AML-193 (cell line): ENCODE measurements around the gene ZFP64.
"Not testable (repeated sequence)": the region's sequence is repeated elsewhere in the genome, so short reads cannot be mapped to it uniquely, and the experiment has no call there.

Experiments used
- DNase-seq, 2 experiments: peaks; one replicate each; lab custom pipeline; 2025; lab: John Stamatoyannopoulos, UW

ZFP64 gene

DNA sequence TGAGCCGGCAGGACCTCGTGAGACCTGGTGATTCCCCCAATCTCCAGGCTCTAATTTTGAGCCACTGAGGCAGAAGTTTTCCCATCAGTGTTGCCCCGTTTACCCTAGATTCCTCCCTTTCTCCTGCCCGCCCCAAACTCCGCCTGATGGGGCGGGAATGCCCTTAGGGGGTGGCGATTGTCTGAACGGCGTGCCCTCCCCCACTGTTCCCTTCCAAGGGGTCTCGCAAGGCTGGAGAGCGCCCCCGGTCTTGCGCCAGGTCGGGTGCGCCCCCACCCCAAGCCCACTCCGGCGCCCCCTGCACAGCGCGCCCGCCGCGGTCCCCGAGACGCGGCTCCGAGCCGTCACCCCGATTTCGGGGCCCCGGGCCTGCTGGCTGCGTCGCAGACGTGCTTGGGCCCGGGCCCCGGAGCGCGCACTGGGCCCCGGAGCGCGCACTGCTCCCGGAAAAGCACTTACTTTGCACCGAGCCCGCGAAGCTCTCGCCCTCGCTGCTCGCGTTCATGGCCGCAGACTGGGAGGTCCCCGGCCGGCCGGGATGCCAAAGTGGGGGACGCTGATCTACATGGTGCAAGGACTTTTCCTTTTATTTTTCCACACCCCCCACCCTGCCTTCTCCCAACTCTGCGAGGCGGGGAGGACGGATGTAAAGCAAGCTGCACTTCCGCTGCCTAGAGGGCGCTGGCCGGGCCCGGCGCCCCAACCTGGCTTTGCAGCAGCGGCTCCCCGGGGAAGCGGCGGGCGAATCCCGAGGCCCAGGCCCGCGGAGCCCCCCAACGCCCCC, at the start of gene ZFP64:
Gene ZFP64 (minus strand): TSS at position 648 of the 784 bp plus-strand sequence. CDS start 143 bp downstream, at position 505.
- DNase-seq: peak; percentile 56 to 78

DNA sequence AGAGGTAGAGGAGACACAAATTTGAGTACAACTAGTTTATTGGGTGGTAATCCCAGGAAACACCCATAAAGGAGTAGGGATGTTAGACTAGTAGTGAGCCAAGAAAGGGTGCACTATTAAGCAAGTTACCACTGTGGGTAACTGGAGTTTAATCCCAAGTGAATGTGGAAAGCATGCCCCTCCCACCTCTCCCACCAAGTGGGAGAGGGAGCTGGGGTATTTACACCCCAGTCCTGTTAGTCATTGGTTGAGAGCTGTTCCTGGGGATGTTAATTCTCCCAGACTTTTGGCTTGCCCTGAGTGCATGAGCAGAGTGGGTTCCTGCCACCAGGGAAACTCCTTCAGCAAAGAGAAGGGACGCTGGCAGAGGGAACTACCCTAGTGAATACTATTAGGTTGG, 49.2 kb upstream of the ZFP64 start:
- DNase-seq: no peak

- no peak for DNase-seq
These were observed 47.5 kb upstream of the ZFP64 start for GRCh38 chr20:52239102-52239501.

DNA sequence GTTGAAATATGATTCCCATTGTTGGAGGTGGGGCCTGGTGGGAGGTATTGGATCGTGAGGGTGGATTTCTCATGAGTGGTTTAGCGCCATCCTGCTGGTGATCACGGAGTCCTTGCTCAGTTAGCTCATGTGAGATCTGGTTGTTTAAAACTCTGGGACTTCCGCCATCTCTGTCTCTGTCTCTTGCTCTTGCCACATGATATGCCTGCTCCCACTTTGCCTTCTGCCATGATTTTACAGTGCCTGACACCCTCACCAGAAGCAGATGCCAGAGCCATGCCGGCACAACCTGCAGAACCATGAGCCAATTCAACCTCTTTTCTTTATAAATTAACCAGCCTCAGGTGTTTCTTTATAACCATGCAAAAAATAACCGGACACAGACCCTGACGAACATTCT, 44.7 kb upstream of the ZFP64 start:
- no peak for DNase-seq

DNA sequence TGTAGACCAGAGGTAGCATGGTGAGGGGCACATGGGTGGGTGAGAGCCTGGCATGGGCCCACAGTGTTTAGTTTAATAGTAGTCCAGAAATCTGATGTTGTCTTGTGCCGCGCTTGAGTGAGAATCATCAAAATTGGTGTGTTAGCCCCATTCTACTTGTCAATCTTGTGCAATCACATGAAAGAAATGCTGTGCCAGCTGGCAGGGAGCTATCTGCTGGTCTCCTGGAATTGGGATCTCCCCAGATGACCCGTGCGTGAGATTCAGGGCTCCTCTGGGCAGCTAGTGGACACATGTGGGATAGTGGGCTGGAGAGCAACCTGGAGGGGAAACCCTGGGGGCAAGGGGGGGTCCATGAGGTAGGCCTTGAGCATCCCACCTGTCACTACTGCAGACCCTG, 43.5 kb upstream of the ZFP64 start:
- no peak for DNase-seq

GRCh38 chr20:52234302-52235045, 42.9 kb upstream of the ZFP64 start:
- no peak for DNase-seq

DNA sequence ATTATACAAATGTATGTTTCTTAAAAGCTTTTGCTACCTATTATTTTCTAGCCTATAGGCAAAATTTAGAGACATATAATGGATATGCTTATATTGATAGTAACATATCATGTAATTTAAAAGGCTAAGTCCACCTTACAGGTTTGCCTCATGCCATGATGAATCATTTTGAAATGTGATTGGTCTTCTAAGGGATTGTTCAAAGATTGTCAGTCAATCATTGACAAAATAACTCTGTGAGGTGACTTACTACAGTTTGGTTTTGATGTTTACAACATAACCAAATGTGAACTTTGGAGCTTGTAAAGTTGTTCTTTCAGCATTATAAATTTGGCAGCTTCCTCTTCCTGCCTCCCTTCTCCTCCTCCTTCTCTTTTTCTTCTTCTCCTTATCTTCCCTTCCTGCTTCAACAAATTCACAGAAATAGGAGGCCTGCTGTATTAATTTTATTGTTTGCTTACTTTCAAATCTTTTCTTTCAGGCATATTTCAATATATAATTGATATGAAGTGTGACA, 39.7 kb upstream of the ZFP64 start:
- DNase-seq: no peak

GRCh38 chr20:52230409-52230808, 38.8 kb upstream of the ZFP64 start:
- DNase-seq: no peak

DNA sequence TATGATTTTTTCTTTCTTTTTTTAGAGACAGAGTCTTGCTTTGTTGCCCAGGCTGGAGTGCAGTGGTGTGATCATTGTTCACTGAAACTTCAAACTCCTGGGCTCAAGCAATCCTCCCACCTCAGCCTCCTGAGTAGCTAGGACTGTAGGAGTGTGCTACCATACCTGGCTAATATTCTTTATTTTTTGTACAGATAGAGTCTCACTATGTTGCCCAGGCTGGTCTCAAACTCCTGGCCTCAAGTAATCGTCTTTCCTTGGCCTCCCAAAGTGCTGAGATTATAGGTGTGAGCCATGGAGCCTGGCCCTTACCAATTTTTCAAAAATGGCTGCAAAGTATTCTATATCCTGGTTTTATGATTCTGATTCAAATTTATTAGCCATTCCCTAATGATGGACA, 37.8 kb upstream of the ZFP64 start:
- not testable (repeated sequence) for DNase-seq

DNA sequence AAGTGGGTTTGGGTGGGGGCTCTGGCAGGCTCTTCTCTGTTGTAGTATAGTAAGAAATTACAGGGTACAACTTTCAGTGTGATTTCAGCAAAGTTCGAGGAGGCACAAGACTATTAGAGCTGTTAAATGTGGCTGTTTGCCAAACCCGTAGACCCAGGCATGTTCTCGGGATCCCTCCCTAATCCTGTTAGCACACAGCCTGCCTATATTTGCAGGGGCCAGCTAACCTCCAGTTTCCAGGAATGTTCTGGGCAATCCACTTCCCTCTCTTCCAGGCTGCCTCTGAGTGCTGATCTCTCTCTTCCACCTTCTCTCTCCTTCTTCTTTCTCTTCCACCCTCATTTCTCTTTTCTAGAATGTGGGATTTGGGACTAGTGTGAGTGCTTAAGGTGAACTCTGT, 34.8 kb upstream of the ZFP64 start:
- no peak for DNase-seq

DNA sequence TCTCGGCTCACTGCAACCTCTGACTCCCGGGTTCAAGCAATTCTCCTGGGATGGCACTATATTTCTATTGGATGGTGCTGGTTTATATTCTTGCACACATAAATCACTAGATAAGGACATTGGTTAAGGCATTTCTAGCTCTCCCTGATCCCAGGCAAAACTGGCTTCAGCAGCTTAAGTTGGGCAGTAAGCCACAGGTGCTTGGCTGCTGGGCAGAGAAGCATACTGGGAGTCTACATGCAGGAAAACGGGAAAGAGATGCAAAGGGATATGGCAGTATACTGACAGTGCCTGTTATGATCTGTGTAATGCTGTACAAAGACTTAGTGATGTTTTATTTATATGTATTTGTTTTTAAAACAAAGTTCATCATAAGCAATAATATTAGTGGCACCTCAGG, 33.3 kb upstream of the ZFP64 start:
- no peak for DNase-seq

- not testable (repeated sequence) for DNase-seq
These were observed 29.8 kb upstream of the ZFP64 start for GRCh38 chr20:52221362-52221761.

GRCh38 chr20:52220891-52221290, 29.3 kb upstream of the ZFP64 start:
- not testable (repeated sequence) for DNase-seq

DNA sequence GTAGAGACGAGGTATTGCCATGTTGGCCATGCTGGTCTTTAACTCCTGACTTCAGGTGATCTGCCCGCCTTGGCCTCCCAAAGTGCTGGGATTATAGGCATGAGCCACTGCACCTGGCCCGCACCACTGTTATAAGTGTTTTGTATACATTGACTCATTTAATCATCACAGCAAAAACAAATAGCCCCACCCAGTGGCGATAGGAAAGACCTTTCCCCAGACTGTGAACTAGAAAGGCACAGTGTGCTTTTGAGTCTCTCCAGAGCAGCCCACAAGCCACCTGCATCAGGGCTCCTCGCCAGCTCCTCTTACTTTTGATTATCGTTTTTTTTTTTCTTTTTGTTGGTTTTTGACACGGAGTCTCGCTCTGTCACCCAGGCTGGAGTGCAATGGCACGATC, 27.9 kb upstream of the ZFP64 start:
- DNase-seq: peak in 1 of 2 experiments; percentile 2

DNA sequence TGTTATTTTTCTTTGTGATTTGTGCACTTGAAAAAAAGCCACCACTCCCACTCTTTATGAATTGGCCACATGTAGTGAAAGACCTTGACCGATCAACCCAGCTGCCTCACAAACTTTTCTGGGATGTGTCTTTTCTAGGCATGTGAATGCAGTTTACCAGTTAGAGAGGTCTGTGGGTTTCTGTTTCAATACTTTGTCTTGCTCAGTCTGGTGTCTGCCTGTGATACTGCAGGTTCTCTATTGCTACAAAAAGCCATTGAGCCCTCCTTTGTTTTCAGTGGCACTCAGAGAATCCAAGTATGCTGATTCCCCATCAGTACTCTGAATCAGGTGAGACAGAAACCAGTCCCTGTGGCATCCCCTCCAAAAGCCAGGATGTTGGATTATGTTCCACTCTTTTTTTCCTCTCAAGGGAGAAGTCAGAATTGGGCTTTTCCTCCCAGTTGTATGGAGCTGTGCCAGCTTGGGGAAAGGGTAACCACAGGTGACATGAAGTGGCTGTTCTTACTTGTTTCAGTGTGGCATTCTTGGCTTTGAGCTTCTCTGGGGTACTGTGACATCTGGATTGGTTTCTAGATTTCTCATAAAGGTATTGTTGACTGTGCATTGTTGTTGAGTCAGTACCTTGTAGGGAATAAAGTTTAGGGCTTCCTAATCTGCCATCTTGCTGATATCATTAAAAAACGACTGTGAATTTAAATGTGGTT, 26.3 kb upstream of the ZFP64 start:
- no peak for DNase-seq

- DNase-seq: no peak
These were observed 22.4 kb upstream of the ZFP64 start for GRCh38 chr20:52213995-52214394.

DNA sequence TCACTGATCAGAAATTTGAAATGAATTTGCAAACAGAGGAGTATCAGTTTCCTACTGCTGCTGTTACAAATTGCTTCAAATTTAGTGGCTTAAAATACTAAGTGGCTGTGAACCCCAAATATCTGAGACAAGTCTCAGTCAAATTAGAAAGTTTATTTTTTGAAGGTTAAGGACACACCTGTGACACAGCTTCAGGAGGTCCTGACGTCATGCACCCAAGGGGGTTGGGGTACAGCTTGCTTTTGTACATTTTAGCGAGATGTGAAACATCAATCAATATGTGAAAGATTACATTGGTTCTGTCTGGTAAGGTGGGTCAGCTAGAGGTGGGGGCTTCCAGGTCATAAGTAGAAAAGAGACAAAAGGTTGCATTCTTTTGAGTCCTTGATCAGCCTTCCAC, 21.4 kb upstream of the ZFP64 start:
- no peak for DNase-seq

DNA sequence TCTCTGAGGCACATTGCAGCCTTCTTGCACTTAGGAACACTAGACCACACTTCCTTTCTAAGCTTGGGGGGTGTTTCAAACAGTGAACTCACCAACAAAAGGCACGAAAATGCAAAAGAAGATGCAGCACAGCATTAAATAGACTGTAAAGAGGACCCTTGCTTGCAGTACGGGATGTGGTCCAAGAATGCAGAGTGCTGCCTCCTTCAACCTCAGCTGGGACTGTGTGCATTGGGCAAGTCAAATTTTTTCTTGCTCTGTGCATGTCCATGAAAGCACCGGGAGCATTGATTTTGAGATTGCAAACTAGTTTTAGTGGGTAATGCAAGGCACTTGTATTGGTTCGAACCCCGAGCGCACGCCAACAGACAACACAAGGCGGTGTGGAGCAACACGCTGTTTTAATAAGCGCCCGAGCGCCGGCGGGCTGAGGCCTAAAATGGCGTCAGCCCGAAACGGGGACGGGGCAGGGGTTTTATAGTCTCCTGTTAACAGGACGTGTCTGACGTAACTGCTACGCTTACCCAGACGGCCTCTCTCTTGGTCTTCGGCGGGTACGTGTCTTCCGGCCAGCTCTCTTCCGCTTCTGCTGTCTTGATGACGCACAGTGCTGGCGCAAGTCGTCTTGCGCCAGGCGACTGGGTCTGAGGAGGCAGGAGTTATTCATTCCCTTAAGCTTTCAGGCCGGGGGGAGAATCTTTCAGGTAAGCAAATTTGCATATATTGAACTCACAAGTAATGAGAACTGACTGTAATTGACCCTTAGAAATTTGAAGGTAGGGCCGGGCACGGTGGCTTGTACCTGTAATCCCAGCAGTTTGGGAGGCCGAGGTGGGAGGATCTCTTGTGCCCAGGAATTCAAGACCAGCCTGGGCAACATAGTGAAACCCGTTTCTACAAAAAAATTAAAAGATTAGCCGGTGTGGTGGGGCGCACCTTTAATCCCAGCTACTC, 18.7 kb upstream of the ZFP64 start:
- DNase-seq: no peak

- DNase-seq: no peak
These were observed 17.6 kb upstream of the ZFP64 start for GRCh38 chr20:52209154-52209571.

- no peak for DNase-seq
These were observed 15.6 kb upstream of the ZFP64 start for GRCh38 chr20:52207020-52207810.

GRCh38 chr20:52204136-52204535, 12.6 kb upstream of the ZFP64 start:
- no peak for DNase-seq
